ENCODE data around the gene BABAM2.

- TF ChIP-seq, protein P1, sequence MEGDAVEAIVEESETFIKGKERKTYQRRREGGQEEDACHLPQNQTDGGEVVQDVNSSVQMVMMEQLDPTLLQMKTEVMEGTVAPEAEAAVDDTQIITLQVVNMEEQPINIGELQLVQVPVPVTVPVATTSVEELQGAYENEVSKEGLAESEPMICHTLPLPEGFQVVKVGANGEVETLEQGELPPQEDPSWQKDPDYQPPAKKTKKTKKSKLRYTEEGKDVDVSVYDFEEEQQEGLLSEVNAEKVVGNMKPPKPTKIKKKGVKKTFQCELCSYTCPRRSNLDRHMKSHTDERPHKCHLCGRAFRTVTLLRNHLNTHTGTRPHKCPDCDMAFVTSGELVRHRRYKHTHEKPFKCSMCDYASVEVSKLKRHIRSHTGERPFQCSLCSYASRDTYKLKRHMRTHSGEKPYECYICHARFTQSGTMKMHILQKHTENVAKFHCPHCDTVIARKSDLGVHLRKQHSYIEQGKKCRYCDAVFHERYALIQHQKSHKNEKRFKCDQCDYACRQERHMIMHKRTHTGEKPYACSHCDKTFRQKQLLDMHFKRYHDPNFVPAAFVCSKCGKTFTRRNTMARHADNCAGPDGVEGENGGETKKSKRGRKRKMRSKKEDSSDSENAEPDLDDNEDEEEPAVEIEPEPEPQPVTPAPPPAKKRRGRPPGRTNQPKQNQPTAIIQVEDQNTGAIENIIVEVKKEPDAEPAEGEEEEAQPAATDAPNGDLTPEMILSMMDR (conservative IDR thresholded peaks at IDR 0.05) = no peak
- TF ChIP-seq EZH2 (IDR thresholded peaks at IDR 0.05; ENCODE audit: low read depth) = no peak
Measured at GRCh38 chr2:28296243-28296642, 405.7 kb downstream of the BABAM2 start.
